Transverse colon (tissue), 4 donors: ENCODE measurements around the gene CMTR1.

Experiments
- EP300 ChIP-seq: sonication (generic); formaldehyde crosslinking; IDR thresholded peaks from one replicate; pipeline ENCODE4 v1.6.1; 2017; ENCODE audit warnings: antibody characterized with exemption, low read depth
- POLR2A ChIP-seq: fragments of 450-650 bp; IDR thresholded peaks from one replicate; pipeline ENCODE4 v1.6.1; 2016; ENCODE audit warnings: antibody characterized with exemption, mild to moderate bottlenecking, moderate library complexity
- POLR2AphosphoS5 ChIP-seq, 3 donors: sonication (generic); formaldehyde crosslinking; IDR thresholded peaks; one replicate each; pipeline ENCODE4 v1.6.1; 2016; ENCODE audit warnings: antibody characterized with exemption in 3 of 3
- TF ChIP-seq, protein P1 (sequence below), 5 experiments: fragments of 200-600 bp in 3 of 5; fragments of 450-650 bp in 2 of 5; sonication (generic) in 3 of 5; IDR thresholded peaks; 1 replicate in 2 of 5; 2 replicates in 3 of 5; pipeline ENCODE4 v1.5.1; 2016 to 2017; ENCODE audit warnings: antibody characterized with exemption in 5 of 5, inconsistent platforms in 3 of 5, mild to moderate bottlenecking in 2 of 5, moderate library complexity in 1 of 5

DNA sequence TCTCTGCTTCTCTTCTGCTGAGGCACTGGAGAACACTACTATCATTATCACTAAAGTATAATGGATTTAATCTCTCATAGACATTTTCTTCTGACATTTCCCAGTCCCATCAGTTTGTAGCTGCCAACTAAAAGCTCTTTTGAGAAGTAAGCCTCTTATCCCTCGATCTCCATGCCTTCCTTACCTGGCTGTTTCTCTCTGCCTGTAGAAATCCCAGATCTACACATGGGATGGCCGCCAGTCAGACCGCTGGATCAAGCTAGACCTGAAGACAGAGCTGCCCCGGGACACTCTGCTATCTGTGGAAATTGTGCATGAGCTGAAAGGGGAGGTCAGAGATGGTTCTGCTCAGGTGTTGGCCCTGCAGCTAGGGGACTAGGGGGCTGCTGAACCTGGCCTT lies 41.3 kb downstream of the CMTR1 start:
- TF ChIP-seq, protein P1, sequence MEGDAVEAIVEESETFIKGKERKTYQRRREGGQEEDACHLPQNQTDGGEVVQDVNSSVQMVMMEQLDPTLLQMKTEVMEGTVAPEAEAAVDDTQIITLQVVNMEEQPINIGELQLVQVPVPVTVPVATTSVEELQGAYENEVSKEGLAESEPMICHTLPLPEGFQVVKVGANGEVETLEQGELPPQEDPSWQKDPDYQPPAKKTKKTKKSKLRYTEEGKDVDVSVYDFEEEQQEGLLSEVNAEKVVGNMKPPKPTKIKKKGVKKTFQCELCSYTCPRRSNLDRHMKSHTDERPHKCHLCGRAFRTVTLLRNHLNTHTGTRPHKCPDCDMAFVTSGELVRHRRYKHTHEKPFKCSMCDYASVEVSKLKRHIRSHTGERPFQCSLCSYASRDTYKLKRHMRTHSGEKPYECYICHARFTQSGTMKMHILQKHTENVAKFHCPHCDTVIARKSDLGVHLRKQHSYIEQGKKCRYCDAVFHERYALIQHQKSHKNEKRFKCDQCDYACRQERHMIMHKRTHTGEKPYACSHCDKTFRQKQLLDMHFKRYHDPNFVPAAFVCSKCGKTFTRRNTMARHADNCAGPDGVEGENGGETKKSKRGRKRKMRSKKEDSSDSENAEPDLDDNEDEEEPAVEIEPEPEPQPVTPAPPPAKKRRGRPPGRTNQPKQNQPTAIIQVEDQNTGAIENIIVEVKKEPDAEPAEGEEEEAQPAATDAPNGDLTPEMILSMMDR (IDR thresholded peaks at IDR 0.05): no peak
- TF ChIP-seq POLR2A: no peak
- no peak for TF ChIP-seq POLR2AphosphoS5 (IDR thresholded peaks at IDR 0.05)
- no peak for TF ChIP-seq EP300
